Esophagus squamous epithelium (tissue), 4 donors: ENCODE results near the gene PPIA.
"Not testable (repeated sequence)": the region's sequence is repeated elsewhere in the genome, so short reads cannot be mapped to it uniquely, and the experiment has no call there.

Experiments used
- POLR2A ChIP-seq, 4 donors: fragments of 450-650 bp; IDR thresholded peaks; one replicate each; pipeline ENCODE4 v1.6.1; 2017; ENCODE audit warnings: antibody characterized with exemption in 4 of 4, mild to moderate bottlenecking in 4 of 4, moderate library complexity in 3 of 4
- TF ChIP-seq, protein P1 (sequence below), 6 experiments: fragments of 450-650 bp in 4 of 6; fragments of 200-600 bp in 2 of 6; sonication (generic) in 2 of 6; IDR thresholded peaks; one replicate each; pipeline ENCODE4 v1.5.1; 2016 to 2019; ENCODE audit warnings: antibody characterized with exemption in 6 of 6, mild to moderate bottlenecking in 4 of 6, moderate library complexity in 4 of 6

DNA sequence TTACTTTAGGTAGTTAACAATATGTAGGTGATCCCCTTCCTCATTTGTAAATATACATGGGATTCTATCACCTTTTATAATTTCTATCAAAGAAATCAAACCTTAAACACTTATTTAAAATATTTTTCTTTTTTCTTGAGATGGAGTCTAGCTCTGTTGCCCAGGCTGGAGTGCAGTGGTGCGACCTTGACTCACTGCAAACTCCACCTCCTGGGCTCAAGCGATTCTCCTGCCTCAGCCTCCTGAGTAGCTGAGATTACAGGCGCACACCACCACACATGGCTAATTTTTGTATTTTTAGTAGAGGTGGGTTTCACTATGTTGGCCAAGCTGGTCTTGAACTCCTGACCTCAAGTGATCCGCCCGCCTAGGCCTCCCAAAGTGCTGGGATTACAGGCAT, 47.0 kb downstream of the PPIA start:
- TF ChIP-seq, protein P1, sequence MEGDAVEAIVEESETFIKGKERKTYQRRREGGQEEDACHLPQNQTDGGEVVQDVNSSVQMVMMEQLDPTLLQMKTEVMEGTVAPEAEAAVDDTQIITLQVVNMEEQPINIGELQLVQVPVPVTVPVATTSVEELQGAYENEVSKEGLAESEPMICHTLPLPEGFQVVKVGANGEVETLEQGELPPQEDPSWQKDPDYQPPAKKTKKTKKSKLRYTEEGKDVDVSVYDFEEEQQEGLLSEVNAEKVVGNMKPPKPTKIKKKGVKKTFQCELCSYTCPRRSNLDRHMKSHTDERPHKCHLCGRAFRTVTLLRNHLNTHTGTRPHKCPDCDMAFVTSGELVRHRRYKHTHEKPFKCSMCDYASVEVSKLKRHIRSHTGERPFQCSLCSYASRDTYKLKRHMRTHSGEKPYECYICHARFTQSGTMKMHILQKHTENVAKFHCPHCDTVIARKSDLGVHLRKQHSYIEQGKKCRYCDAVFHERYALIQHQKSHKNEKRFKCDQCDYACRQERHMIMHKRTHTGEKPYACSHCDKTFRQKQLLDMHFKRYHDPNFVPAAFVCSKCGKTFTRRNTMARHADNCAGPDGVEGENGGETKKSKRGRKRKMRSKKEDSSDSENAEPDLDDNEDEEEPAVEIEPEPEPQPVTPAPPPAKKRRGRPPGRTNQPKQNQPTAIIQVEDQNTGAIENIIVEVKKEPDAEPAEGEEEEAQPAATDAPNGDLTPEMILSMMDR (IDR thresholded peaks at IDR 0.05) = not testable (repeated sequence)
- not testable (repeated sequence) for TF ChIP-seq POLR2A (IDR thresholded peaks at IDR 0.05)
